Measurements from ENCODE around the gene GPATCH2L. TPM values are rescaled to one million over a fixed set of nuclear protein-coding genes. Genes with fewer than 3 reads are reported as not detected.

The GPATCH2L gene
- total RNA-seq, 4 donors from 2014 or later: 27.6 to 69.9 (median 43.0) TPM

DNA sequence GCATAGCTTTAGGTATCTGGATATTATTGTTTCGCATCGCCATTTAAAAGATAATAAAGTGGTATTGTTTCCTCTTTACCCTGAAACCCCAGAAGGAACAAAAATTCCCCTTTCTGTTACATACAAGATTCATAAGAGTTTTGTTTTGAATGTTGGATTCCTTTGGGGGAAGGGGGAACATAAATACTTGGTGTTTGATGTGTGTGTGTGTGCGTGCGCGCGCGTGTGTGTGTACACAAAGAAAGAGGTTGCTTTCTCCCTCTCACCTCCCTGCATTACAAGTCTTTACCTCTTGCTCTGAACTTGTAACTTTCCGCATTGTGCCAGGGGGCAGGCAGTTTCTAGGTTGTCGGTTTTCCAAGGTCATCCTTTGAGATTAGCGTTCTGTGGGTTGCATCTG lies 76.4 kb downstream of the GPATCH2L start:
- no peaks in the 10 kb centered on the region for H3K9me3 ChIP-seq
- no peaks in the 10 kb centered on the region for H3K4me1 ChIP-seq
- 79% methylated on average over 10 of the region's 10 CpGs for WGBS
- H3K27me3 ChIP-seq: no peaks in the 10 kb centered on the region
- no peak overlapping the region for H3K27ac ChIP-seq
- H3K36me3 ChIP-seq: no peaks in the 10 kb centered on the region
- H3K4me3 ChIP-seq: no peak overlapping the region
- TF ChIP-seq, protein P1, sequence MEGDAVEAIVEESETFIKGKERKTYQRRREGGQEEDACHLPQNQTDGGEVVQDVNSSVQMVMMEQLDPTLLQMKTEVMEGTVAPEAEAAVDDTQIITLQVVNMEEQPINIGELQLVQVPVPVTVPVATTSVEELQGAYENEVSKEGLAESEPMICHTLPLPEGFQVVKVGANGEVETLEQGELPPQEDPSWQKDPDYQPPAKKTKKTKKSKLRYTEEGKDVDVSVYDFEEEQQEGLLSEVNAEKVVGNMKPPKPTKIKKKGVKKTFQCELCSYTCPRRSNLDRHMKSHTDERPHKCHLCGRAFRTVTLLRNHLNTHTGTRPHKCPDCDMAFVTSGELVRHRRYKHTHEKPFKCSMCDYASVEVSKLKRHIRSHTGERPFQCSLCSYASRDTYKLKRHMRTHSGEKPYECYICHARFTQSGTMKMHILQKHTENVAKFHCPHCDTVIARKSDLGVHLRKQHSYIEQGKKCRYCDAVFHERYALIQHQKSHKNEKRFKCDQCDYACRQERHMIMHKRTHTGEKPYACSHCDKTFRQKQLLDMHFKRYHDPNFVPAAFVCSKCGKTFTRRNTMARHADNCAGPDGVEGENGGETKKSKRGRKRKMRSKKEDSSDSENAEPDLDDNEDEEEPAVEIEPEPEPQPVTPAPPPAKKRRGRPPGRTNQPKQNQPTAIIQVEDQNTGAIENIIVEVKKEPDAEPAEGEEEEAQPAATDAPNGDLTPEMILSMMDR (IDR thresholded peaks at IDR 0.05): no peak
- TF ChIP-seq EP300 (IDR thresholded peaks at IDR 0.05) (no peak), POLR2A (IDR thresholded peaks at IDR 0.05) (no peak), POLR2AphosphoS5 (IDR thresholded peaks at IDR 0.05) (no peak)
- DNase-seq (ENCODE audit: low spot score in 2 of 2): no peak

DNA sequence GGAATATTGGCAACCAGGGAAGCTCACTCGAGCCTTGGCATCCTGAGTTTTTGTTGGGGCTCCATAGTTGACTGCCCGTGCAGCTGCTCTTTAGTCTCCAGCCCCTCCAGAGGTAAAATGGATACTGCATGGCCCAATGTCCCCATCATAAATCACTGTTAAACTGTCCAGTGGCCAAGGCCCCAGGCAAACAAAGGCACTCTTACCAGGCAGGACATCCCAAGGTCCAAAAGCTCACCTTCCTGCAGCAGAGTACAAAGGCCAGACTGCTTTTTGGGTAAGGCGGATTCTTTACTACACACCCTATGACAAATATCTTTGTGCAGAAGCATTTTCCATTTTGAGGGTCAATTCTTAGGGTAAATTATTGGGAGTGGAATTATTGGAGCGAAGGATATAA lies 81.1 kb downstream of the GPATCH2L start:
- H3K4me3 ChIP-seq: no peak overlapping the region
- H3K4me1 ChIP-seq: no peaks in the 10 kb centered on the region
- TF ChIP-seq POLR2AphosphoS5 (IDR thresholded peaks at IDR 0.05): no peak
- TF ChIP-seq EP300 (IDR thresholded peaks at IDR 0.05): no peak
- no peak for TF ChIP-seq POLR2A (IDR thresholded peaks at IDR 0.05)
- TF ChIP-seq, protein P1 (IDR thresholded peaks at IDR 0.05): no peak
- H3K27me3 ChIP-seq: no peaks in the 10 kb centered on the region
- H3K9me3 ChIP-seq: no peaks in the 10 kb centered on the region
- DNase-seq (ENCODE audit: low spot score in 2 of 2): no peak
- WGBS: 83% methylated on average over 4 of the region's 4 CpGs
- H3K36me3 ChIP-seq: no peaks in the 10 kb centered on the region
- H3K27ac ChIP-seq: no peak overlapping the region

DNA sequence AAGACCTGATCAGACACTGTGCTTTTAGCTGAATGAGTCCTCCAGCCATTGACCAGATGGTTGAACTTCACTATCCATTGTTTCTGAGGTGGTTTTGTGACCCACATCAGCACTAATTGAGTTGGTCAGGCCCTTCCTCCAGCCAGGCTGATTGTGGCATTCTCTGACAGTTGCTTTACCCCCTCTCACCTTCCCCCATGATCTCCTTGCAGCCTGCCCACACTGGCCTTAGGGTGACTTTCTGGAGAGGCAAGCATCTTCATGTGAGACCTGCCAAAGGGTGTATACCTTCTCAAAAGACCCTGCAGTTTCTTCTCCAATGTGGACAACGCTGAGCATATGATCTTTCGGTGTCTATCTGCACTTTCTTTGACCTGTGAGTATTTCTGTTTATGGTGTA lies 83.9 kb downstream of the GPATCH2L start:
- no peak for TF ChIP-seq EP300 (IDR thresholded peaks at IDR 0.05)
- TF ChIP-seq, protein P1 (IDR thresholded peaks at IDR 0.05): no peak
- TF ChIP-seq POLR2A (IDR thresholded peaks at IDR 0.05): no peak
- no peak for TF ChIP-seq POLR2AphosphoS5 (IDR thresholded peaks at IDR 0.05)
- Histone ChIP-seq H3K27ac (no peak overlapping the region), H3K4me3 (no peak overlapping the region), H3K27me3 (no peaks in the 10 kb centered on the region), H3K4me1 (no peaks in the 10 kb centered on the region), H3K36me3 (no peaks in the 10 kb centered on the region), H3K9me3 (peaks cover under 1% of the 10 kb centered on the region)
- no peak for DNase-seq (ENCODE audit: low spot score in 2 of 2)
- 93% methylated on average over 2 of the region's 2 CpGs for WGBS

DNA sequence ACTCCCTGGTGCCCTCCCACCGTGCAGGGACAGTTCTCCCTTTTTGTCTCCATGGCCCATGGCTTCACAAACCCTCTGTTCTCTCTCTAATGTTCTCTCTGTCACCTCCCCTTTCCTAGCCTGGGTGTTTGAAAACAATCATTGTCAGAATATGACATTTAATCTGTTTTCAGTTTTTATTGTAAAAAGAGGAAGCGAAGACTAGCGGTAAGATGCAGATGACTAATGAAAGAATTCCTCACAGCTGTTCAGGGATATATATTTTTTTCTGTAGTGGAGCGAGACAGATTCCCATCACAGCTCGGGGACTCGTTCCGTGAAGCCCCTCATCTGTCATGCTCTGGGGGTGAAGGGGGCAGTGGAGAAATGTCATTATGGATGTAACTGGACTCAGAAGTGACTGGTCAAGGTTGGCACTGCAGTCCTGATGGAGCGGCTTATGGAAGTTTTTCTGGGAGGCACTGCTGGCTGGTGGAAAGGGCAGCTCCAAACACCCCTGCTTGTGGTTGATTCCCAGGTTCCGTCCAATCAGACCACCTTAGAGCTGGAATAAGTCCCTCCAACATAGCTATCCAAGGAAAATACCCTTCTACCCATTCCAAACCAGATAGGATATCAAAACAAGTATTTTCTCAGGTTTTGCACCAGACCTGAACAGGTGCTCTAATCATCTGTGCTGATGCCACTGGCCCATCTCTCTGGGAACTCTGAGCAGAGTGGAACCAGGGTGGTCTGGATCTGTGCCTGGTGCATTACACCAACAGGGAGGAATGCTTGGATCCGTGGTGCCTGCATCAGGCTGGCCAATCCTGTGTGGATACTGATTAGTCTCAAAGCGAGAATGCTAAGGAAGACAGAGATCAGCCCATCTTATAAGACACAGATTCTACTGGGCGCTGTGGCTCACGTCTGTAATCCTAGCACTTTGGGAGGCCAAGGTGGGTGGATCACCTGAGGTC lies 84.7 kb downstream of the GPATCH2L start:
- WGBS: 80% methylated on average over 13 of the region's 13 CpGs
- no peaks in the 10 kb centered on the region for H3K27me3 ChIP-seq

More for the DNA sequence above, 84.7 kb downstream of the GPATCH2L start:
- no peaks in the 10 kb centered on the region for H3K4me1 ChIP-seq
- H3K9me3 ChIP-seq: peaks cover 5% of the 10 kb centered on the region
- H3K4me3 ChIP-seq: no peak overlapping the region
- no peak for TF ChIP-seq POLR2A (IDR thresholded peaks at IDR 0.05)
- TF ChIP-seq, protein P1 (IDR thresholded peaks at IDR 0.05): no peak
- no peak for TF ChIP-seq EP300 (IDR thresholded peaks at IDR 0.05)
- no peak for TF ChIP-seq POLR2AphosphoS5 (IDR thresholded peaks at IDR 0.05)
- no peak for DNase-seq (ENCODE audit: low spot score in 2 of 2)
- no peak overlapping the region for H3K27ac ChIP-seq
- H3K36me3 ChIP-seq: no peaks in the 10 kb centered on the region

All from suprapubic skin (tissue), 4 donors.